Loucy (cell line): ENCODE data around the gene EEF1AKMT1.

Experiments
- H2AFZ ChIP-seq: fragments of 200-600 bp; sonication (generic); 2 replicates; pipeline ENCODE4 v1.6.0; 2016; ENCODE audit warnings: antibody characterized with exemption, mild to moderate bottlenecking, low read length, moderate library complexity
- H3F3A ChIP-seq: fragments of 200-600 bp; 2 replicates; pipeline ENCODE4 v1.6.0; 2016; ENCODE audit warnings: antibody characterized with exemption, low read depth, mild to moderate bottlenecking
- H3K27me3 ChIP-seq: fragments of 200-600 bp; sonication (generic); 2 replicates; pipeline ENCODE4 v1.6.1; 2014; ENCODE audit warnings: low read length, mild to moderate bottlenecking; ENCODE audit not compliant: insufficient read depth, poor library complexity, severe bottlenecking
- H3K36me3 ChIP-seq: fragments of 200-600 bp; sonication (generic); 2 replicates; pipeline ENCODE4 v1.6.1; 2016; ENCODE audit warnings: low read length; ENCODE audit not compliant: insufficient read depth
- H3K4me1 ChIP-seq: fragments of 200-600 bp; sonication (generic); 2 replicates; pipeline ENCODE4 v1.5.1; 2014; ENCODE audit warnings: low read length, mild to moderate bottlenecking; ENCODE audit not compliant: insufficient read depth, poor library complexity, severe bottlenecking
- H3K4me2 ChIP-seq: fragments of 200-600 bp; sonication (generic); 2 replicates; pipeline ENCODE4 v1.6.0; 2014; ENCODE audit warnings: antibody characterized with exemption, low read length, low read depth, mild to moderate bottlenecking; ENCODE audit not compliant: poor library complexity, severe bottlenecking
- H3K4me3 ChIP-seq: fragments of 200-600 bp; sonication (generic); 2 replicates; pipeline ENCODE4 v1.5.1; 2014; ENCODE audit warnings: low read length, mild to moderate bottlenecking, mixed read lengths; ENCODE audit not compliant: poor library complexity, severe bottlenecking
- H3K79me2 ChIP-seq: fragments of 200-600 bp; sonication (generic); 2 replicates; pipeline ENCODE4 v1.6.1; 2014; ENCODE audit warnings: low read length; ENCODE audit not compliant: insufficient read depth
- H3K9ac ChIP-seq: fragments of 200-600 bp; sonication (generic); 2 replicates; pipeline ENCODE4 v1.6.0; 2014; ENCODE audit warnings: mild to moderate bottlenecking, low read depth, low read length, moderate library complexity; ENCODE audit not compliant: poor library complexity, severe bottlenecking
- H3K9me2 ChIP-seq: fragments of 200-600 bp; sonication (generic); replicated peaks from 2 replicates; pipeline ENCODE4 v1.6.1; 2016; ENCODE audit warnings: low read depth, low read length, mixed read lengths
- H3K9me3 ChIP-seq: fragments of 200-600 bp; sonication (generic); 2 replicates; pipeline ENCODE4 v1.6.1; 2014; ENCODE audit warnings: mild to moderate bottlenecking, antibody characterized with exemption, low read length, low read depth; ENCODE audit not compliant: insufficient read depth
- H4K20me1 ChIP-seq: fragments of 200-600 bp; sonication (generic); 2 replicates; pipeline ENCODE4 v1.6.0; 2014; ENCODE audit warnings: antibody characterized with exemption, low read length, mild to moderate bottlenecking; ENCODE audit not compliant: insufficient read depth, poor library complexity, severe bottlenecking
- EZH2phosphoT487 ChIP-seq: fragments of 200-600 bp; IDR thresholded peaks from 2 replicates; pipeline ENCODE4 v1.6.1; 2018; ENCODE audit warnings: antibody characterized with exemption, mild to moderate bottlenecking, moderate library complexity, borderline replicate concordance
- TF ChIP-seq, protein P1 (sequence below): fragments of 200-600 bp; sonication (generic); conservative IDR thresholded peaks from 2 replicates; pipeline ENCODE4 v1.5.1; 2014; ENCODE audit warnings: mild to moderate bottlenecking, antibody characterized with exemption, low read length

The EEF1AKMT1 gene

DNA sequence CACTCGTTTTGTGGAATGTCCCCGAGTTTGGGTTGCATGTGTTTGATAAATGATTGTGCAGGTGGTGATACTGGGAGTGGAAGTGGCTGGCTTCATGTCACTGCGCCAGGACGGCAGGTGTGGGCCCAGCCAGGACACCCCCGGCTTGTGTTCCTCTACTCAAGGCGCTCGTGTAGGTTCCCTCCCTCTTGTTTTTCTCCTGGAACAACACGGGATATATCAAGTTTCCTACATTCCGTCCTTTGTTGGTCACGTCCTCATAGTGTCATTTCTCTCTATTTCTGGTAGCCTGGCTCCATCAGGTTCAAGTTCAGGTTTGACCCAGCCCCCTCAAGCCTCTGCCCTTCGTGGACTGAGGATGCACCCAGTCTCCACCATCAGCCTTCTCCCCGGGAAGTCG is 54.0 kb downstream of the EEF1AKMT1 start:
- no peaks in the 10 kb centered on the region for H3K36me3 ChIP-seq
- no peak overlapping the region for H3K4me2 ChIP-seq
- no peak for TF ChIP-seq EZH2phosphoT487
- TF ChIP-seq, protein P1, sequence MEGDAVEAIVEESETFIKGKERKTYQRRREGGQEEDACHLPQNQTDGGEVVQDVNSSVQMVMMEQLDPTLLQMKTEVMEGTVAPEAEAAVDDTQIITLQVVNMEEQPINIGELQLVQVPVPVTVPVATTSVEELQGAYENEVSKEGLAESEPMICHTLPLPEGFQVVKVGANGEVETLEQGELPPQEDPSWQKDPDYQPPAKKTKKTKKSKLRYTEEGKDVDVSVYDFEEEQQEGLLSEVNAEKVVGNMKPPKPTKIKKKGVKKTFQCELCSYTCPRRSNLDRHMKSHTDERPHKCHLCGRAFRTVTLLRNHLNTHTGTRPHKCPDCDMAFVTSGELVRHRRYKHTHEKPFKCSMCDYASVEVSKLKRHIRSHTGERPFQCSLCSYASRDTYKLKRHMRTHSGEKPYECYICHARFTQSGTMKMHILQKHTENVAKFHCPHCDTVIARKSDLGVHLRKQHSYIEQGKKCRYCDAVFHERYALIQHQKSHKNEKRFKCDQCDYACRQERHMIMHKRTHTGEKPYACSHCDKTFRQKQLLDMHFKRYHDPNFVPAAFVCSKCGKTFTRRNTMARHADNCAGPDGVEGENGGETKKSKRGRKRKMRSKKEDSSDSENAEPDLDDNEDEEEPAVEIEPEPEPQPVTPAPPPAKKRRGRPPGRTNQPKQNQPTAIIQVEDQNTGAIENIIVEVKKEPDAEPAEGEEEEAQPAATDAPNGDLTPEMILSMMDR, result no peak
- H3K9ac ChIP-seq, result no peak overlapping the region
- H3K4me1 ChIP-seq, result no peaks in the 10 kb centered on the region
- no peaks in the 10 kb centered on the region for H3K9me2 ChIP-seq
- no peaks in the 10 kb centered on the region for H3K27me3 ChIP-seq
- H3K9me3 ChIP-seq, result no peaks in the 10 kb centered on the region
- no peaks in the 10 kb centered on the region for H4K20me1 ChIP-seq
- H3K79me2 ChIP-seq, result no peaks in the 10 kb centered on the region
- no peak overlapping the region for H3K4me3 ChIP-seq
- H3F3A ChIP-seq, result no peaks in the 10 kb centered on the region
- H2AFZ ChIP-seq, result no peak overlapping the region

DNA sequence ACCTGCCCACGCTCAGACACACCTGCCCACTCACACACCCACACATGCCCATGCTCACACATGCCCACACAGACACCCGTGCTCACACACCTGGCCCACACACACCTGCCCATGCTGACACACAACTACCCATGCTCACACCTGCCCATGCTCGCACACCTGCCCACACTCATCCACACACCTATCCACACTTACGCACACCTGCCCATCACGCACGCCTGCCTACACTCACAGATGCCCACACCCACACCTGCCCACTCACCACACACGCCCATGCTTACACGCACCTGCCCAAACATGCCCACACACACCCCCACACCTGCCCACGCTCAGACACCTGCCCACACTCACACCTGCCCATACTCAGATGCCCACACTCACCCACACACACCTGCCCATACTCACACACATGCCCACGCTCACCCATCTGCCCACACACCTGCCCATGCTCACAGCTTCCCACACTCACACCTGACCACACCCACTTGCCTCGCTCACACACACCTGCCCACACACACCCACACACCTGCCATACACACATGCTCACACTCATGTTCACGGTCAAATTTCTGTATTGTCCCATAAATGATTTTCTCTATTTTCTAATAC is 54.7 kb downstream of the EEF1AKMT1 start:
- Histone ChIP-seq H3K4me3 (no peak overlapping the region), H2AFZ (no peak overlapping the region), H3K79me2 (no peaks in the 10 kb centered on the region), H3K4me2 (no peak overlapping the region), H3K9me3 (no peaks in the 10 kb centered on the region), H3K36me3 (no peaks in the 10 kb centered on the region), H3K9me2 (no peaks in the 10 kb centered on the region), H3F3A (no peaks in the 10 kb centered on the region), H3K4me1 (no peaks in the 10 kb centered on the region), H3K9ac (no peak overlapping the region), H4K20me1 (no peaks in the 10 kb centered on the region), H3K27me3 (no peaks in the 10 kb centered on the region)
- TF ChIP-seq EZH2phosphoT487, result no peak
- TF ChIP-seq, protein P1, result no peak

DNA sequence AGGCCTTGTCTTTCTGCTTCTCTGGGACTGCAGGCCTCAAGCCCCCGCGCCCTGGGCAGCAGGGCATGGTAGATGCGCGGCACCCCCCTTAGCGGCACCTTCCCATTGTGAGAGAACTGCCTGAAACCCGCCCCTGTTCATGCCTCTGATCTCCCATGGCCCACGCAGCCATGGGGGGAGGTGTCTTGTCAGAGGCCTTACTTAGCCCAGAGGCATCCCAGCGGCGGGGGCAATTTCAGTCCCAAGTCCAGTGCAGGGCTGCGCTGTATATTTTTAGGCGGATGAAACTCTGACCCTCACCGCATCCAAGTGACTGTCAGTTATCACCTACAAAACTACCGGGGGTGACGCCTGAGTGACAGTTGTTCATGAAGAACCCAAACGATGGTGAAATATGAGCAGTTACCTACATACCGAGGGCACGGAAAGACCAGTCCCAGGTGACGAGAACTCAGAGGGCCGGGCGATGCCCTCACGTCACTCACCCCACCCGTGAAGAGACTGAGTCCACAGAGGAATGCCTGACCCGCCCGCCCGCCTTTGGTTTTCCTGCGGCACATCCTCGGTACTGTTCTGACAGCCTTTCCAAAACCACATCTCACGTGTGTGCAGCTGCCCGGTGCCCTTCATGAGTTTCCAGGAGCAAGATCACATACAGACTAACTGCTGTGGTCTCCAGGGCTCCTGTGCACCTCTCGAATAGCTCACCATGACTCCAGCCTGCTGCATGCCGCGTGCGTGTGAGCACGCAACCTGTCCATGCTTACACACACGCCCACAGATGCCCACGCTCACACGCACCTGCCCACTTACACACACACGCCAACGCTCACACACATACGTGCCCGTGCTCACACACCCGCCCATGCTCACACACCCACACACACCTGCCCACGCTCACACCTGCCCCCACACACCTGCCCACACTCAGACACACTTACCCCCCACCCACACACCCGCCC is 55.9 kb downstream of the EEF1AKMT1 start:
- Histone ChIP-seq H3K9ac (no peak overlapping the region), H3K4me3 (no peak overlapping the region), H3K9me2 (no peaks in the 10 kb centered on the region), H2AFZ (no peak overlapping the region), H3F3A (no peaks in the 10 kb centered on the region), H3K4me1 (peaks cover 3% of the 10 kb centered on the region), H3K79me2 (no peaks in the 10 kb centered on the region), H3K36me3 (no peaks in the 10 kb centered on the region), H3K9me3 (no peaks in the 10 kb centered on the region), H4K20me1 (no peaks in the 10 kb centered on the region), H3K27me3 (no peaks in the 10 kb centered on the region), H3K4me2 (no peak overlapping the region)
- TF ChIP-seq EZH2phosphoT487, result no peak
- TF ChIP-seq, protein P1, result no peak
